NCI-H1092 (cell line): ENCODE results near the gene EMP1.

Experiments used
- DNase-seq: peaks from one replicate; lab custom pipeline; 2025; lab: John Stamatoyannopoulos, UW

Gene EMP1

DNA sequence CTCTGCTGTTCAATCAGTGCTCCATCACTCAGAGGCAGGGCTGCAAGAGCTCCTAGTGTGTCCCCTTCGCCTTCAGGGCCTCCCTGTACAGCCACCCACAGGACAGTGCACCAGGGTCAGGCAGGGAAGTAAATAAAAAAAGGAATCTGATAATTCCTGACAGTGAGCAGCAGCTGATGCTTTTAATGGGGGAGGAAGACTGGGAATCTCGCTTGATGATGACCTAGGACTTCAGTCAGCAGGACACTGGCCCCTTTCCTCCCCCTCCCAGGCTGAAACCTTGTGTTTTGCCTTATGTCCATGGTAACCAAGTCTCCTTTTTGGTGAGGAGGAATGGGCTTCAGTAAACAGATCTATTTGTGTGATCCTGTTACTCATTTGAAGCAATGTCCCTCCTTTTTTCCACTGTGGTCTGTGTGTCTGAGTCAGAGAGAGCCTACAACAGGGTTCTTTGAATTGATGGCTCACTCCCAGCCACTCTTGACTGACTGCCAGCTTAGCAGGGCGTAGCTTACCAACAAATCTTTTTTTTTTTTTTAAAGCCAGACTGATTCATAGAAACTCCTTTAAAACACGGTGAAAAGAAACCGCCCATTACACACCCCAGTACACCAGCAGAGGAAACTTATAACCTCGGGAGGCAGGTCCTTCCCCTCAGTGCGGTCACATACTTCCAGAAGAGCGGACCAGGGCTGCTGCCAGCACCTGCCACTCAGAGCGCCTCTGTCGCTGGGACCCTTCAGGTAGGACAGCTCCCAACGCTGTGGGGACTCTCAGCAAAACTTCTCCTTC, at the start of gene EMP1:
Gene EMP1 (plus strand): TSS at position 597 of the 792 bp plus-strand sequence. CDS start 14,785 bp downstream, outside the sequence.
- DNase-seq: no peak

DNA sequence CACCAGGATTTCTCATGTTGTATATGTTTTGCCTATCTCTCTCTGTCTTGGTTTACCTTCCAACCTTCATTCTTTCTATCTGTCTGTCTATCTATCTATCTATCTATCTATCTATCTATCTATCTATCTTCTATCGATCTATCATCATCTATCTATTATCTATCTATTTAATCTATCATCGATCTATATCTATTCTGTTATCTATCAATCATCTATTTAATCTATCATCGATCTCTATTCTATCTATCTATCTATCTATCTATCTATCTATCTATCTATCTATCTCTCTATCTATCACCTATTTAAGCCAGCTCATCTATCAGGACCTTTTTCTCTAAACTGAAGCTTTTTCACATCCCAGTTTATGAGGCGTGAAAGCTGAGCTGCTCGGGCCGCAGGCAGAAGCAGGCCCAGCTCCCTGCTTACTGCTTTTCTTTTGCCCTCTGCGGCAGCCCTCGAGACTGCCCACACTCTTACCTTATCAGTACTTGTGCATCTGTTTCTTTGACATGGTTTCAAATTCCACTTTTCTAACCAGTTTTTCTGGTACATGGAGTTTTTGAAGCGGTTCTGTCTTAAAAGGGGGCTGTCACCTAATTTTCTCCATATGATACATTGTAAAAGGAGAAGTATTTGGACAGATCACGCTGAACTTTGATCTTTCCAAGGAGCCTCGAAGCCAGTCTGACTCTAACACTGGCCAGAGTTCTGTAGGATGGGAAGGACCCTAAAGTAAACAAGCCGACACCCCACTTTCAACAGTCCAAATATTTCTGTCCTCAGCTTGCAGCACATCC, 48.6 kb upstream of the EMP1 start:
- DNase-seq: no peak

- DNase-seq: no peak
These were observed 48.1 kb upstream of the EMP1 start for GRCh38 chr12:13148485-13148847.

DNA sequence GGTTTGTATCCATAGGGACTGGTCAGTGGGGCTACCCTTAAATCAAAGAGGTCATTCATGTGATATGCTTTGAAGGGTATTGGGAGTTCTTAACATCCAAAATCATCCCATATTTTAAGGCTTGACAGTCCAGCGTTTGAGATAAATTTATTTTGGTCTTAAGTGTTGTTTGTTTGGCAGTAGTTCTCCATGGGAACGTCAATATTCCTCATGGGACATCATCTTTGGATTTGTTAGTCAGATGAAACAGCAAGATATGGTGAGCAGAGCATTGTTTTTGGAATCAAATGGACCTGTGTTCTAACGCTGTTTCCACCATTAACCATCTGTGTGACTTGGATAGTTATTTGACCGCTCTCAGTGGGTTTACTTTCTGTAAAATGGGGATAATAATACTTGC, 47.1 kb upstream of the EMP1 start:
- no peak for DNase-seq

DNA sequence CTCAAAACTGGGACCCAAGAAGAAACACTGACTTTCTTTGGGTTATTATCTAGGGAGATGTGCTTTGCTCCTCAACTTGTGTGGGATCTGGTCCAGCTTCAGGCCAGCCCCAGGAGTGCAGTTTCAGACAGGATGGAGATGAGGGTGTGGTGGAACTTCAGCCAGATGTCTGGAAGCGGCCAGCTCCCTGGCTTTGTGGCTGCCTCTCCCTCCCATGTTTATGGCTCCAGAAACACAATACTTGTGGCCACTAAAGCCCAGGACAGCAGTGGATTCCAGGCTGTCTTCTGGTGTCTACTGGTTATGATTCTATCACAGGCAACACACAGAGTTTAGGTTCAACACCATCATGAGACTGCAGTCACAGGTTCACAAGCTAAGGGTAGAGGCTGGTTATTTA, 44.2 kb upstream of the EMP1 start:
- DNase-seq: no peak

GRCh38 chr12:13152756-13153155, 43.8 kb upstream of the EMP1 start:
- no peak for DNase-seq

- no peak for DNase-seq
These were observed 43.3 kb upstream of the EMP1 start for GRCh38 chr12:13153180-13153579.

DNA sequence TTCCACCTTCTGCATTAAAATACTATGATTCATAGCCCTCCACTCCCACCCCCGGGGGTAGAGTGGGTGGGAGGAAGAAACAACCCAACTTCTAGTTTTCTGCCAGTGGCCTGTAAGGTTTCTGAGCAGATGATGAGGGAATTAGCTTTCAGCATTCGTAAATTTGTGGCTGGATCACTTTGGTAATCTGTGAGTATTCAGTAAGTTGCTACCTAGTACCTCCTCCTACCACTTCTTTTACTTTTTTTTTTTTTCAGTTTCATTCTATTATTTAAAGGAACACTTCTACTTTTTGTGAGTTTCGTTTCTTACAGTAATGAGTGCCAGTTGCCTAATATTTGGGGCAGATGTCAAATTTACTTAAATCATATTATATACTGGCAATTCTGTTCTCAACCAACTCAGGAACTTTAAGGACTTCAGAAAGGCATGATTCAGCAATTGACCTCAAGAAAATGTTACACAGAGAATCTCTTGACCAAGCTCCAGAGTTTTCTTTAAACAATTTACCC, 42.4 kb upstream of the EMP1 start:
- DNase-seq: no peak

- DNase-seq: no peak
These were observed 41.7 kb upstream of the EMP1 start for GRCh38 chr12:13154831-13155230.

- no peak for DNase-seq
These were observed 40.2 kb upstream of the EMP1 start for GRCh38 chr12:13156277-13156676.

DNA sequence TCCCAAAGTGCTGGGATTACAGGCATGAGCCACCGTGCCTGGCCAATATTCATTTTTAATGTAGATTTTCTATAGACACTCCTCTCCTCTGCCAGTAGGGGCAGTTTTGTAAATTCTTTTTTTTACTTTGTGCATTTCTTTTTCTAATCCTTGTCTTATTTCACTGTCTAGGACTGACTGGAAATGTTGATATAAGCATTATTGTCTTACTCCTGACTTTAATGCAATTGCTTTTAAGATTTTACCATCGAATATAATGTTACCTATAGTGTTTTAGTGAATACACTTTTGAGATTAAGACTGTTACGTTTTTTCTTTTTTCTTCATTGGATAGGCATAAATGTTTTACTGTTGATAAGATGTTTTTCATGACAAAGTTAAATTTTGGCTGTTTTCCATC, 35.4 kb upstream of the EMP1 start:
- DNase-seq: no peak

DNA sequence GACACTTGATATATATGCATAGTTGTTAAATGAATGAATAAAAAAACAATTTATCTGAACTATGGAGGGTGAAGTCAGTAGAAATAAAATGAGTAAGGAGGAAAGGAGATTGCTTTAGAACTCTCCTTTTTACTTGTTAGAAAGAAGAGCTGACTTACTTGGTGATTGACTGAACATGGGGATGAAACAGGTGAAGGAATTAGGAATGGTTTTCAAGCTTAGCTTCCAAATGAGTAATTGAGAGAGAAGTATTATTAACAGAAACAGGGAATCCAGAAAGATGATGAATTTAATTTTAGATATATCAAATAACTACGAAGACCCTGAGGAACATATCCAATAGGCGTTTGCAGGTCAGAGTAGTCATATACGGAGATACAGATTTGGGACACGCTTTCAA, 33.6 kb upstream of the EMP1 start:
- no peak for DNase-seq

DNA sequence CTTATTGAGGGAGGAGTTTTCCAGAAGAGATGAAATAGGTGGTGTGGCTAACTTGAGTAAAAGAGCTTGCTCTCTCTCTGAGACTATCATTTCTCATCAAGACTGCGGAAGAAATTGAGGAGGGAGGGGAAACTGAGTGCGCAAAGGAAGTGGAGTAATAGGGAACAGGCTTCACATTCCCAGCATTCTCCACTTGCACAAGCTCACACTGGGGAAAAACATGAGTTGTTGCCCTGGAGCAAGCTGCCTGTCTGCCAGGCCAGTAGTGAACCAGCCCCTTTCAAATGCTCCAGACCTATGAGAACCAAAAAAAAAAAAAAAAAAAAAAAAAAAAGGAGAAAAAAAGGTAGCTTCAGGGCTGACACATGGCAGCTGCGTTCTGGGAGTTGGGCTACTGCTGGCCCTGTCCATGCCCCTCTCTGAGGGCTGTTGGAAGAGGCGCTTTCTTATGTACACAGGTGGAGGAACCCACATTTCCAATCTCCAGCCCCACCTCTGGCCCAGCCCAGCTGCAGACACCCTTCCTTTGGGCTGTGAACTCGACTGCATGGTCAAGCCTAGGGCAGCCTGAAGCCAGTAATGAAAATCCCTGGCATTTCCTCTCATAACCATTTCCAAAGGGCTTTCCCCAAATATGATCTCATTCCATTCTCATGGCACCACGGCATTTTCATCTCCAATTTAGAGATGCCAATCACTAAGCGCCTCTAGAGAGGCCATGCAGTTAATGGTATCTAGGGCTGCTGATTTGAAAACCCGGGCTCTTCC, 32.5 kb upstream of the EMP1 start:
- DNase-seq: no peak

DNA sequence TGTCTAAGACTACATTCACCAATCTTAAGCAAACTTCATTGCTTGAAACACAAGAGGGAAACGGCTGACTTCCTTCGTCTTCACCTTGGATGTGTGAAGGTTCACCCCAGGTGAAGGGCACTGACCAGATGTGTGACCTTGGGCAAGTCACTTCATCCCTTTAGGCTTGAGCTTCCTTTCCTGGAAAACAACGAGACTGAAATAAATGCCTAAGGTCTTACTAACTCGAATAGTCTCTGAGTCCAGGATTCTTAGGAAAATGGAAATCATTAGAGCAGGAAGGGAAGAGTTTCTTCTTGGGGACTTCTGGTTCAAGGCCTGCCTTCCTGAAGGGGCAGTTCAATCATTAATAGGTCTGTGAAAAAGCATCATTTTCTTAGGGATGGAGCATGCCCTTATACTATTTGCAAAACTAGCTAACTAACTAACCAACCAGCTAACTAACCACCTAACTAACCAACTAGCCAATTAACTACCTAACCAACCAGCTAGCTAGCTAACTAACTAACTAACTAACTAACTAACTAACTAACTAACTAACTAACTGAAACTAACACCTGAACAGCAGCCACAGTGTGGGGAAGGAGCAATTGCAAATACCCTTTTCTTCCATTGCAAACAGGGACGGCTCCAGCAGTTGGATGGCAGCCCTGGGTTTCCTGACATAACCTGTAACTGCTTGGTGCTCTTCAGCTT, 31.5 kb upstream of the EMP1 start:
- no peak for DNase-seq

- DNase-seq: no peak
These were observed 30.9 kb upstream of the EMP1 start for GRCh38 chr12:13165617-13166041.

DNA sequence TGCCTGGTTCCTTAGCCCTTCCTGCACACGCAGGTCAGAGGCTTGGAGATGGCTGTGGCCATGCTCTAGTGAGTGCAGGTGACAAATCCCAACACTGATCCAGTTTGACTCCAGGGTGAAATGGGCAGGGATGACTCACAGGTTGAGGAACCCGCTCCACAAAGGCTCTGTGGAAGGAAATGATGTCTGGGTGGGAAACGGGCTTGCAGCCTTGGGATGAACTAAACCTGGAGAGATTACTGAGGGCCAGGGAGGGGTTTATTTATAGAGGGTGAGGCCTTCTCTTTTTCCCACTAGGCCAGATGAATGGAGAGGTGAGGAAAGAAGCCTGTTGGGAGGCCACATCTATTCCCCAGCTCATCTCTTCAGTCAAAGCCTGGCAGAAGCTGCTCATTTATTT, 29.3 kb upstream of the EMP1 start:
- DNase-seq: no peak

GRCh38 chr12:13167906-13168305, 28.6 kb upstream of the EMP1 start:
- DNase-seq: no peak

GRCh38 chr12:13169272-13169671, 27.3 kb upstream of the EMP1 start:
- no peak for DNase-seq

GRCh38 chr12:13170892-13171490, 25.5 kb upstream of the EMP1 start:
- no peak for DNase-seq

GRCh38 chr12:13171921-13172859, 24.3 kb upstream of the EMP1 start:
- DNase-seq: no peak
